GM23338 (cell line): ENCODE measurements around the gene KCTD17. TPM values are rescaled to one million over a fixed set of nuclear protein-coding genes. Genes with fewer than 3 reads are reported as not detected.

ENCODE experiments used
- ATAC-seq: fragments of 200-7000 bp; cut with Tn5 transposase; 3 replicates; pipeline ENCODE4 v1.9.1; 2020
- DNase-seq: peaks from one replicate; pipeline ENCODE4 v3.0.0-alpha.2; 2015; ENCODE audit warnings: low spot score
- H2AFZ ChIP-seq: fragments of 200-600 bp; sonication (generic); 2 replicates; pipeline ENCODE4 v1.8.0; 2016; ENCODE audit warnings: antibody characterized with exemption, mild to moderate bottlenecking, moderate library complexity
- H3F3A ChIP-seq: fragments of 200-600 bp; sonication (generic); replicated peaks from 2 replicates; pipeline ENCODE4 v1.8.0; 2017; ENCODE audit warnings: antibody characterized with exemption, mixed run types, low read depth
- H3K27ac ChIP-seq: fragments of 200-600 bp; sonication (generic); 2 replicates; pipeline ENCODE4 v1.6.1; 2016; ENCODE audit warnings: low read depth
- H3K27me3 ChIP-seq: fragments of 200-600 bp; sonication (generic); 2 replicates; pipeline ENCODE4 v1.8.0; 2016; ENCODE audit warnings: mild to moderate bottlenecking, mixed run types, moderate library complexity; ENCODE audit not compliant: insufficient read depth
- H3K36me3 ChIP-seq: fragments of 200-600 bp; sonication (generic); 2 replicates; pipeline ENCODE4 v1.8.0; 2016; ENCODE audit warnings: mild to moderate bottlenecking; ENCODE audit not compliant: insufficient read depth
- H3K4me1 ChIP-seq: fragments of 200-600 bp; sonication (generic); 2 replicates; pipeline ENCODE4 v1.8.0; 2016; ENCODE audit warnings: mild to moderate bottlenecking, moderate library complexity; ENCODE audit not compliant: insufficient read depth
- H3K4me2 ChIP-seq: fragments of 200-600 bp; sonication (generic); 2 replicates; pipeline ENCODE4 v1.7.1; 2017; ENCODE audit warnings: mixed run types
- H3K4me3 ChIP-seq: fragments of 200-600 bp; sonication (generic); 2 replicates; pipeline ENCODE4 v1.6.1; 2016; ENCODE audit warnings: mixed run types
- H3K79me2 ChIP-seq: fragments of 200-600 bp; sonication (generic); replicated peaks from 2 replicates; pipeline ENCODE4 v1.8.0; 2017; ENCODE audit warnings: mild to moderate bottlenecking; ENCODE audit not compliant: insufficient read depth
- H3K9me2 ChIP-seq: fragments of 200-600 bp; sonication (generic); 2 replicates; pipeline ENCODE4 v1.8.0; 2017; ENCODE audit not compliant: insufficient read depth
- H4K20me1 ChIP-seq: fragments of 200-600 bp; sonication (generic); replicated peaks from 2 replicates; pipeline ENCODE4 v1.8.0; 2017; ENCODE audit warnings: mild to moderate bottlenecking; ENCODE audit not compliant: insufficient read depth
- H3K27ac Mint-ChIP-seq: 2 replicates; pipeline ENCODE4 v1.8.0; 2020; ENCODE audit warnings: inconsistent platforms, mild to moderate bottlenecking, moderate library complexity, mixed read lengths
- H3K27me3 Mint-ChIP-seq: 3 replicates; pipeline ENCODE4 v1.8.0; 2022; ENCODE audit warnings: low read depth, mild to moderate bottlenecking, moderate library complexity, mixed read lengths, inconsistent platforms; ENCODE audit not compliant: insufficient read depth, poor library complexity
- H3K36me3 Mint-ChIP-seq: 3 replicates; pipeline ENCODE4 v1.8.0; 2021; ENCODE audit warnings: low read depth, mild to moderate bottlenecking, inconsistent platforms, moderate library complexity, mixed read lengths
- H3K4me1 Mint-ChIP-seq: 3 replicates; pipeline ENCODE4 v1.8.0; 2020; ENCODE audit warnings: mild to moderate bottlenecking, inconsistent platforms, mixed read lengths
- H3K4me3 Mint-ChIP-seq: 3 replicates; pipeline ENCODE4 v1.8.0; 2021; ENCODE audit warnings: moderate library complexity, mild to moderate bottlenecking, inconsistent platforms, mixed read lengths
- H3K9me3 Mint-ChIP-seq: 3 replicates; pipeline ENCODE4 v1.8.0; 2020; ENCODE audit warnings: moderate library complexity, mild to moderate bottlenecking, inconsistent platforms, mixed read lengths
- CREB1 ChIP-seq: fragments of 250-450 bp; sonication (Bioruptor Pico); IDR thresholded peaks from 2 replicates; pipeline ENCODE4 v1.5.0; 2020; ENCODE audit warnings: low read depth, mild to moderate bottlenecking, moderate library complexity
- EZH2 ChIP-seq: fragments of 200-600 bp; sonication (generic); IDR thresholded peaks from one replicate; pipeline ENCODE4 v1.8.0; 2017; ENCODE audit warnings: antibody characterized with exemption, mild to moderate bottlenecking, low read depth; ENCODE audit not compliant: unreplicated experiment
- EZH2phosphoT487 ChIP-seq: fragments of 200-600 bp; sonication (generic); IDR thresholded peaks from one replicate; pipeline ENCODE4 v1.8.1; 2018; ENCODE audit warnings: antibody characterized with exemption; ENCODE audit not compliant: unreplicated experiment
- JUNB ChIP-seq: IDR thresholded peaks from one replicate; pipeline ENCODE4 v1.6.1; 2016; ENCODE audit warnings: antibody characterized with exemption; ENCODE audit not compliant: unreplicated experiment
- NANOG ChIP-seq: IDR thresholded peaks from 2 replicates; pipeline ENCODE4 v1.6.1; 2016; ENCODE audit warnings: antibody characterized with exemption, borderline replicate concordance
- POLR2AphosphoS5 ChIP-seq: IDR thresholded peaks from 2 replicates; pipeline ENCODE4 v1.6.1; 2016; ENCODE audit warnings: antibody characterized with exemption, low read depth
- STAT1 ChIP-seq: IDR thresholded peaks from one replicate; pipeline ENCODE4 v1.6.1; 2016; ENCODE audit warnings: antibody characterized with exemption; ENCODE audit not compliant: unreplicated experiment
- ZNF114 ChIP-seq: fragments of 250-450 bp; sonication (Bioruptor Pico); IDR thresholded peaks from 2 replicates; pipeline ENCODE4 v1.5.0; 2020; ENCODE audit warnings: mild to moderate bottlenecking, moderate library complexity
- ZNF331 ChIP-seq: fragments of 250-450 bp; sonication (Bioruptor Pico); IDR thresholded peaks from 2 replicates; pipeline ENCODE4 v1.5.0; 2020; ENCODE audit warnings: low read depth, mild to moderate bottlenecking, moderate library complexity
- polyA plus RNA-seq: library from polyadenylated mRNA; unstranded; fragments of >200 nt; fragmentation: Nextera tagmentation; extraction: Ambion mirVana; gene quantifications from 2 replicates; pipeline ENCODE4 v1.2.1, GENCODE V29; 2016
- total RNA-seq: library from RNA; depleted of rRNA; stranded (reverse); fragments of >200 nt; shearing (Covaris generic); gene quantifications from 2 replicates; pipeline ENCODE4 v1.2.3, GENCODE V29; 2014
- TF ChIP-seq, protein P1 (sequence below): IDR thresholded peaks from one replicate; pipeline ENCODE4 v1.6.1; 2018; ENCODE audit warnings: antibody characterized with exemption; ENCODE audit not compliant: unreplicated experiment
- TF ChIP-seq, protein P2 (sequence below): fragments of 250-450 bp; sonication (Bioruptor Pico); IDR thresholded peaks from 2 replicates; pipeline ENCODE4 v1.5.0; 2020; ENCODE audit warnings: mild to moderate bottlenecking, moderate library complexity
- TF ChIP-seq, protein P3 (sequence below), 2 experiments: fragments of 200-600 bp in 1 of 2; sonication (generic) in 1 of 2; conservative IDR thresholded peaks; 2 replicates each; pipeline versions ENCODE4 v1.5.1 to v1.6.1; 2016 to 2017; ENCODE audit warnings: antibody characterized with exemption in 2 of 2, low read depth in 2 of 2, mild to moderate bottlenecking in 2 of 2, moderate library complexity in 1 of 2
- TF ChIP-seq, protein P4 (sequence below): IDR thresholded peaks from 2 replicates; pipeline ENCODE4 v1.6.1; 2016; ENCODE audit warnings: antibody characterized with exemption

Gene KCTD17
- total and polyA plus RNA-seq, 2 experiments from 2014 or later, result 25.1 to 35.0 TPM

DNA sequence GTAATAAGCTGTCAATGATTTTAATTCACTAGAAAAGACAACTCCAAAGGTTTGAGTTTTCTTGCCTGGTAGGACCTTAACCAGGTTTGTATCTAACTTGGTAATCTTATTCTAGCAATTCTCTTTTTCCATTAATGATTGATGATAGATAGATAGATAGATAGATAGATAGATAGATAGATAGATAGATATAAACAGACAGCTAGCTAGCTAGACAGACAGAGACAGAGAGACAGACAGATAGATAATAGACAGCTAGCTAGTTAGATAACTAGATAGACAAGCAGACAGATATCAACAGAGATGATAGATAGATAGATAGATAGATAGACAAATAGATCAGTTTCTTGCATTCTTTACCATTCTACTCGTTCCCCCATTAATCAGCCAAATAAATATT, 42.7 kb downstream of the KCTD17 start:
- Histone ChIP-seq H3K9me2 (no peaks in the 10 kb centered on the region), H3K79me2 (no peaks in the 10 kb centered on the region), H3K4me3 (no peak overlapping the region), H3K27me3 (no peaks in the 10 kb centered on the region), H4K20me1 (no peaks in the 10 kb centered on the region), H2AFZ (no peak overlapping the region), H3K36me3 (no peaks in the 10 kb centered on the region), H3F3A (no peaks in the 10 kb centered on the region), H3K27ac (no peak overlapping the region), H3K4me2 (no peak overlapping the region), H3K4me1 (no peaks in the 10 kb centered on the region; the same call in 1 of the 2 replicates)
- Mint-ChIP-seq H3K36me3 (no peaks in the 10 kb centered on the region), H3K9me3 (no peaks in the 10 kb centered on the region; the same call in 2 of the 3 replicates), H3K27ac (no peak overlapping the region), H3K4me1 (peaks cover 13% of the 10 kb centered on the region), H3K27me3 (peaks cover 22% of the 10 kb centered on the region), H3K4me3 (no peak overlapping the region)
- TF ChIP-seq, protein P1, sequence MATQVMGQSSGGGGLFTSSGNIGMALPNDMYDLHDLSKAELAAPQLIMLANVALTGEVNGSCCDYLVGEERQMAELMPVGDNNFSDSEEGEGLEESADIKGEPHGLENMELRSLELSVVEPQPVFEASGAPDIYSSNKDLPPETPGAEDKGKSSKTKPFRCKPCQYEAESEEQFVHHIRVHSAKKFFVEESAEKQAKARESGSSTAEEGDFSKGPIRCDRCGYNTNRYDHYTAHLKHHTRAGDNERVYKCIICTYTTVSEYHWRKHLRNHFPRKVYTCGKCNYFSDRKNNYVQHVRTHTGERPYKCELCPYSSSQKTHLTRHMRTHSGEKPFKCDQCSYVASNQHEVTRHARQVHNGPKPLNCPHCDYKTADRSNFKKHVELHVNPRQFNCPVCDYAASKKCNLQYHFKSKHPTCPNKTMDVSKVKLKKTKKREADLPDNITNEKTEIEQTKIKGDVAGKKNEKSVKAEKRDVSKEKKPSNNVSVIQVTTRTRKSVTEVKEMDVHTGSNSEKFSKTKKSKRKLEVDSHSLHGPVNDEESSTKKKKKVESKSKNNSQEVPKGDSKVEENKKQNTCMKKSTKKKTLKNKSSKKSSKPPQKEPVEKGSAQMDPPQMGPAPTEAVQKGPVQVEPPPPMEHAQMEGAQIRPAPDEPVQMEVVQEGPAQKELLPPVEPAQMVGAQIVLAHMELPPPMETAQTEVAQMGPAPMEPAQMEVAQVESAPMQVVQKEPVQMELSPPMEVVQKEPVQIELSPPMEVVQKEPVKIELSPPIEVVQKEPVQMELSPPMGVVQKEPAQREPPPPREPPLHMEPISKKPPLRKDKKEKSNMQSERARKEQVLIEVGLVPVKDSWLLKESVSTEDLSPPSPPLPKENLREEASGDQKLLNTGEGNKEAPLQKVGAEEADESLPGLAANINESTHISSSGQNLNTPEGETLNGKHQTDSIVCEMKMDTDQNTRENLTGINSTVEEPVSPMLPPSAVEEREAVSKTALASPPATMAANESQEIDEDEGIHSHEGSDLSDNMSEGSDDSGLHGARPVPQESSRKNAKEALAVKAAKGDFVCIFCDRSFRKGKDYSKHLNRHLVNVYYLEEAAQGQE, result no peak
- TF ChIP-seq, protein P2, sequence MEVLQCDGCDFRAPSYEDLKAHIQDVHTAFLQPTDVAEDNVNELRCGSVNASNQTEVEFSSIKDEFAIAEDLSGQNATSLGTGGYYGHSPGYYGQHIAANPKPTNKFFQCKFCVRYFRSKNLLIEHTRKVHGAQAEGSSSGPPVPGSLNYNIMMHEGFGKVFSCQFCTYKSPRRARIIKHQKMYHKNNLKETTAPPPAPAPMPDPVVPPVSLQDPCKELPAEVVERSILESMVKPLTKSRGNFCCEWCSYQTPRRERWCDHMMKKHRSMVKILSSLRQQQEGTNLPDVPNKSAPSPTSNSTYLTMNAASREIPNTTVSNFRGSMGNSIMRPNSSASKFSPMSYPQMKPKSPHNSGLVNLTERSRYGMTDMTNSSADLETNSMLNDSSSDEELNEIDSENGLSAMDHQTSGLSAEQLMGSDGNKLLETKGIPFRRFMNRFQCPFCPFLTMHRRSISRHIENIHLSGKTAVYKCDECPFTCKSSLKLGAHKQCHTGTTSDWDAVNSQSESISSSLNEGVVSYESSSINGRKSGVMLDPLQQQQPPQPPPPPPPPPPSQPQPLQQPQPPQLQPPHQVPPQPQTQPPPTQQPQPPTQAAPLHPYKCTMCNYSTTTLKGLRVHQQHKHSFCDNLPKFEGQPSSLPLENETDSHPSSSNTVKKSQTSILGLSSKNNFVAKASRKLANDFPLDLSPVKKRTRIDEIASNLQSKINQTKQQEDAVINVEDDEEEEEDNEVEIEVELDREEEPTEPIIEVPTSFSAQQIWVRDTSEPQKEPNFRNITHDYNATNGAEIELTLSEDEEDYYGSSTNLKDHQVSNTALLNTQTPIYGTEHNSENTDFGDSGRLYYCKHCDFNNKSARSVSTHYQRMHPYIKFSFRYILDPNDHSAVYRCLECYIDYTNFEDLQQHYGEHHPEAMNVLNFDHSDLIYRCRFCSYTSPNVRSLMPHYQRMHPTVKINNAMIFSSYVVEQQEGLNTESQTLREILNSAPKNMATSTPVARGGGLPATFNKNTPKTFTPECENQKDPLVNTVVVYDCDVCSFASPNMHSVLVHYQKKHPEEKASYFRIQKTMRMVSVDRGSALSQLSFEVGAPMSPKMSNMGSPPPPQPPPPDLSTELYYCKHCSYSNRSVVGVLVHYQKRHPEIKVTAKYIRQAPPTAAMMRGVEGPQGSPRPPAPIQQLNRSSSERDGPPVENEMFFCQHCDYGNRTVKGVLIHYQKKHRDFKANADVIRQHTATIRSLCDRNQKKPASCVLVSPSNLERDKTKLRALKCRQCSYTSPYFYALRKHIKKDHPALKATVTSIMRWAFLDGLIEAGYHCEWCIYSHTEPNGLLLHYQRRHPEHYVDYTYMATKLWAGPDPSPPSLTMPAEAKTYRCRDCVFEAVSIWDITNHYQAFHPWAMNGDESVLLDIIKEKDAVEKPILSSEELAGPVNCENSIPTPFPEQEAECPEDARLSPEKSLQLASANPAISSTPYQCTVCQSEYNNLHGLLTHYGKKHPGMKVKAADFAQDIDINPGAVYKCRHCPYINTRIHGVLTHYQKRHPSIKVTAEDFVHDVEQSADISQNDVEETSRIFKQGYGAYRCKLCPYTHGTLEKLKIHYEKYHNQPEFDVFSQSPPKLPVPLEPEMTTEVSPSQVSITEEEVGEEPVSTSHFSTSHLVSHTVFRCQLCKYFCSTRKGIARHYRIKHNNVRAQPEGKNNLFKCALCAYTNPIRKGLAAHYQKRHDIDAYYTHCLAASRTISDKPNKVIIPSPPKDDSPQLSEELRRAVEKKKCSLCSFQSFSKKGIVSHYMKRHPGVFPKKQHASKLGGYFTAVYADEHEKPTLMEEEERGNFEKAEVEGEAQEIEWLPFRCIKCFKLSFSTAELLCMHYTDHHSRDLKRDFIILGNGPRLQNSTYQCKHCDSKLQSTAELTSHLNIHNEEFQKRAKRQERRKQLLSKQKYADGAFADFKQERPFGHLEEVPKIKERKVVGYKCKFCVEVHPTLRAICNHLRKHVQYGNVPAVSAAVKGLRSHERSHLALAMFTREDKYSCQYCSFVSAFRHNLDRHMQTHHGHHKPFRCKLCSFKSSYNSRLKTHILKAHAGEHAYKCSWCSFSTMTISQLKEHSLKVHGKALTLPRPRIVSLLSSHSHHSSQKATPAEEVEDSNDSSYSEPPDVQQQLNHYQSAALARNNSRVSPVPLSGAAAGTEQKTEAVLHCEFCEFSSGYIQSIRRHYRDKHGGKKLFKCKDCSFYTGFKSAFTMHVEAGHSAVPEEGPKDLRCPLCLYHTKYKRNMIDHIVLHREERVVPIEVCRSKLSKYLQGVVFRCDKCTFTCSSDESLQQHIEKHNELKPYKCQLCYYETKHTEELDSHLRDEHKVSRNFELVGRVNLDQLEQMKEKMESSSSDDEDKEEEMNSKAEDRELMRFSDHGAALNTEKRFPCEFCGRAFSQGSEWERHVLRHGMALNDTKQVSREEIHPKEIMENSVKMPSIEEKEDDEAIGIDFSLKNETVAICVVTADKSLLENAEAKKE, result no peak
- no peak for TF ChIP-seq EZH2phosphoT487
- no peak for TF ChIP-seq JUNB
- TF ChIP-seq, protein P3, sequence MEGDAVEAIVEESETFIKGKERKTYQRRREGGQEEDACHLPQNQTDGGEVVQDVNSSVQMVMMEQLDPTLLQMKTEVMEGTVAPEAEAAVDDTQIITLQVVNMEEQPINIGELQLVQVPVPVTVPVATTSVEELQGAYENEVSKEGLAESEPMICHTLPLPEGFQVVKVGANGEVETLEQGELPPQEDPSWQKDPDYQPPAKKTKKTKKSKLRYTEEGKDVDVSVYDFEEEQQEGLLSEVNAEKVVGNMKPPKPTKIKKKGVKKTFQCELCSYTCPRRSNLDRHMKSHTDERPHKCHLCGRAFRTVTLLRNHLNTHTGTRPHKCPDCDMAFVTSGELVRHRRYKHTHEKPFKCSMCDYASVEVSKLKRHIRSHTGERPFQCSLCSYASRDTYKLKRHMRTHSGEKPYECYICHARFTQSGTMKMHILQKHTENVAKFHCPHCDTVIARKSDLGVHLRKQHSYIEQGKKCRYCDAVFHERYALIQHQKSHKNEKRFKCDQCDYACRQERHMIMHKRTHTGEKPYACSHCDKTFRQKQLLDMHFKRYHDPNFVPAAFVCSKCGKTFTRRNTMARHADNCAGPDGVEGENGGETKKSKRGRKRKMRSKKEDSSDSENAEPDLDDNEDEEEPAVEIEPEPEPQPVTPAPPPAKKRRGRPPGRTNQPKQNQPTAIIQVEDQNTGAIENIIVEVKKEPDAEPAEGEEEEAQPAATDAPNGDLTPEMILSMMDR (conservative IDR thresholded peaks at IDR 0.05; ENCODE audit: low read depth in 2 of 2), result no peak
- no peak for TF ChIP-seq ZNF331 (CRISPR knock-in tag)
- no peak for TF ChIP-seq STAT1
- no peak for TF ChIP-seq ZNF114 (CRISPR knock-in tag)
- no peak for TF ChIP-seq EZH2
- no peak for TF ChIP-seq POLR2AphosphoS5
- TF ChIP-seq, protein P4, sequence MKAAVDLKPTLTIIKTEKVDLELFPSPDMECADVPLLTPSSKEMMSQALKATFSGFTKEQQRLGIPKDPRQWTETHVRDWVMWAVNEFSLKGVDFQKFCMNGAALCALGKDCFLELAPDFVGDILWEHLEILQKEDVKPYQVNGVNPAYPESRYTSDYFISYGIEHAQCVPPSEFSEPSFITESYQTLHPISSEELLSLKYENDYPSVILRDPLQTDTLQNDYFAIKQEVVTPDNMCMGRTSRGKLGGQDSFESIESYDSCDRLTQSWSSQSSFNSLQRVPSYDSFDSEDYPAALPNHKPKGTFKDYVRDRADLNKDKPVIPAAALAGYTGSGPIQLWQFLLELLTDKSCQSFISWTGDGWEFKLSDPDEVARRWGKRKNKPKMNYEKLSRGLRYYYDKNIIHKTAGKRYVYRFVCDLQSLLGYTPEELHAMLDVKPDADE, result no peak
- no peak for TF ChIP-seq CREB1 (CRISPR knock-in tag)
- TF ChIP-seq NANOG, result no peak
- DNase-seq, result no peak
- no peak for ATAC-seq
